ENCODE results near the gene DNM3. TPM values are rescaled to one million over a fixed set of nuclear protein-coding genes. Genes with fewer than 3 reads are reported as not detected.

DNM3 gene
- total and polyA plus RNA-seq, 2 experiments from 2014 or later, result 5.2 to 12.2 TPM

DNA sequence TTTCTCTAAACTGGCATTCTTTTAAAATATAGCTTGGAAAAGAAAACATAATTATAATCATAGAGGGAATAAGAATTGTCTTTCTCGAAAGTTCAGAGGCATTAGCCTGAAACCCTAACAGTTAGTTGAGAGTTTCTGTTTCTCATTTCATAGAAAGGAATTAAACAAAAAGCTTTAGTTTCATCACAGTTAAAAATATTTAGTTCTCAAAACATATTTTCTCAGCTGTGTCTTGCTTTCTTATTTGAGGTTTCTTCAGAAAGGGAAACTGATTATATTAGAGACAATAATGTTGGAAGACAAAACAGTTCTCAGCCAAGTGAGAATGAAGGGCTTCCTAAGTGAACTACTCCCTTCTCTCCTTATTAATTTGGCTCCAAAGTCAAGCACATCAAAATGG is 503.8 kb downstream of the DNM3 start:
- Mint-ChIP-seq H3K9me3 (peaks cover 14% of the 10 kb centered on the region), H3K4me3 (no peak overlapping the region), H3K27me3 (ENCODE audit: insufficient read depth, low read depth, poor library complexity) (no peaks in the 10 kb centered on the region), H3K4me1 (peaks cover 24% of the 10 kb centered on the region), H3K36me3 (ENCODE audit: low read depth) (peaks cover 17% of the 10 kb centered on the region), H3K27ac (no peak overlapping the region)
- H3K4me1 ChIP-seq (ENCODE audit: insufficient read depth), result peaks cover 25% of the 10 kb centered on the region
- DNase-seq (ENCODE audit: low spot score) (no peak), ATAC-seq (no peak)
- TF ChIP-seq EZH2 (IDR thresholded peaks at IDR 0.05; ENCODE audit: low read depth, unreplicated experiment), result no peak
- TF ChIP-seq, protein P1, sequence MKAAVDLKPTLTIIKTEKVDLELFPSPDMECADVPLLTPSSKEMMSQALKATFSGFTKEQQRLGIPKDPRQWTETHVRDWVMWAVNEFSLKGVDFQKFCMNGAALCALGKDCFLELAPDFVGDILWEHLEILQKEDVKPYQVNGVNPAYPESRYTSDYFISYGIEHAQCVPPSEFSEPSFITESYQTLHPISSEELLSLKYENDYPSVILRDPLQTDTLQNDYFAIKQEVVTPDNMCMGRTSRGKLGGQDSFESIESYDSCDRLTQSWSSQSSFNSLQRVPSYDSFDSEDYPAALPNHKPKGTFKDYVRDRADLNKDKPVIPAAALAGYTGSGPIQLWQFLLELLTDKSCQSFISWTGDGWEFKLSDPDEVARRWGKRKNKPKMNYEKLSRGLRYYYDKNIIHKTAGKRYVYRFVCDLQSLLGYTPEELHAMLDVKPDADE (IDR thresholded peaks at IDR 0.05), result no peak
- TF ChIP-seq NANOG (IDR thresholded peaks at IDR 0.05; ENCODE audit: borderline replicate concordance), result no peak
- TF ChIP-seq POLR2AphosphoS5 (IDR thresholded peaks at IDR 0.05; ENCODE audit: low read depth), result no peak
- TF ChIP-seq, protein P2, sequence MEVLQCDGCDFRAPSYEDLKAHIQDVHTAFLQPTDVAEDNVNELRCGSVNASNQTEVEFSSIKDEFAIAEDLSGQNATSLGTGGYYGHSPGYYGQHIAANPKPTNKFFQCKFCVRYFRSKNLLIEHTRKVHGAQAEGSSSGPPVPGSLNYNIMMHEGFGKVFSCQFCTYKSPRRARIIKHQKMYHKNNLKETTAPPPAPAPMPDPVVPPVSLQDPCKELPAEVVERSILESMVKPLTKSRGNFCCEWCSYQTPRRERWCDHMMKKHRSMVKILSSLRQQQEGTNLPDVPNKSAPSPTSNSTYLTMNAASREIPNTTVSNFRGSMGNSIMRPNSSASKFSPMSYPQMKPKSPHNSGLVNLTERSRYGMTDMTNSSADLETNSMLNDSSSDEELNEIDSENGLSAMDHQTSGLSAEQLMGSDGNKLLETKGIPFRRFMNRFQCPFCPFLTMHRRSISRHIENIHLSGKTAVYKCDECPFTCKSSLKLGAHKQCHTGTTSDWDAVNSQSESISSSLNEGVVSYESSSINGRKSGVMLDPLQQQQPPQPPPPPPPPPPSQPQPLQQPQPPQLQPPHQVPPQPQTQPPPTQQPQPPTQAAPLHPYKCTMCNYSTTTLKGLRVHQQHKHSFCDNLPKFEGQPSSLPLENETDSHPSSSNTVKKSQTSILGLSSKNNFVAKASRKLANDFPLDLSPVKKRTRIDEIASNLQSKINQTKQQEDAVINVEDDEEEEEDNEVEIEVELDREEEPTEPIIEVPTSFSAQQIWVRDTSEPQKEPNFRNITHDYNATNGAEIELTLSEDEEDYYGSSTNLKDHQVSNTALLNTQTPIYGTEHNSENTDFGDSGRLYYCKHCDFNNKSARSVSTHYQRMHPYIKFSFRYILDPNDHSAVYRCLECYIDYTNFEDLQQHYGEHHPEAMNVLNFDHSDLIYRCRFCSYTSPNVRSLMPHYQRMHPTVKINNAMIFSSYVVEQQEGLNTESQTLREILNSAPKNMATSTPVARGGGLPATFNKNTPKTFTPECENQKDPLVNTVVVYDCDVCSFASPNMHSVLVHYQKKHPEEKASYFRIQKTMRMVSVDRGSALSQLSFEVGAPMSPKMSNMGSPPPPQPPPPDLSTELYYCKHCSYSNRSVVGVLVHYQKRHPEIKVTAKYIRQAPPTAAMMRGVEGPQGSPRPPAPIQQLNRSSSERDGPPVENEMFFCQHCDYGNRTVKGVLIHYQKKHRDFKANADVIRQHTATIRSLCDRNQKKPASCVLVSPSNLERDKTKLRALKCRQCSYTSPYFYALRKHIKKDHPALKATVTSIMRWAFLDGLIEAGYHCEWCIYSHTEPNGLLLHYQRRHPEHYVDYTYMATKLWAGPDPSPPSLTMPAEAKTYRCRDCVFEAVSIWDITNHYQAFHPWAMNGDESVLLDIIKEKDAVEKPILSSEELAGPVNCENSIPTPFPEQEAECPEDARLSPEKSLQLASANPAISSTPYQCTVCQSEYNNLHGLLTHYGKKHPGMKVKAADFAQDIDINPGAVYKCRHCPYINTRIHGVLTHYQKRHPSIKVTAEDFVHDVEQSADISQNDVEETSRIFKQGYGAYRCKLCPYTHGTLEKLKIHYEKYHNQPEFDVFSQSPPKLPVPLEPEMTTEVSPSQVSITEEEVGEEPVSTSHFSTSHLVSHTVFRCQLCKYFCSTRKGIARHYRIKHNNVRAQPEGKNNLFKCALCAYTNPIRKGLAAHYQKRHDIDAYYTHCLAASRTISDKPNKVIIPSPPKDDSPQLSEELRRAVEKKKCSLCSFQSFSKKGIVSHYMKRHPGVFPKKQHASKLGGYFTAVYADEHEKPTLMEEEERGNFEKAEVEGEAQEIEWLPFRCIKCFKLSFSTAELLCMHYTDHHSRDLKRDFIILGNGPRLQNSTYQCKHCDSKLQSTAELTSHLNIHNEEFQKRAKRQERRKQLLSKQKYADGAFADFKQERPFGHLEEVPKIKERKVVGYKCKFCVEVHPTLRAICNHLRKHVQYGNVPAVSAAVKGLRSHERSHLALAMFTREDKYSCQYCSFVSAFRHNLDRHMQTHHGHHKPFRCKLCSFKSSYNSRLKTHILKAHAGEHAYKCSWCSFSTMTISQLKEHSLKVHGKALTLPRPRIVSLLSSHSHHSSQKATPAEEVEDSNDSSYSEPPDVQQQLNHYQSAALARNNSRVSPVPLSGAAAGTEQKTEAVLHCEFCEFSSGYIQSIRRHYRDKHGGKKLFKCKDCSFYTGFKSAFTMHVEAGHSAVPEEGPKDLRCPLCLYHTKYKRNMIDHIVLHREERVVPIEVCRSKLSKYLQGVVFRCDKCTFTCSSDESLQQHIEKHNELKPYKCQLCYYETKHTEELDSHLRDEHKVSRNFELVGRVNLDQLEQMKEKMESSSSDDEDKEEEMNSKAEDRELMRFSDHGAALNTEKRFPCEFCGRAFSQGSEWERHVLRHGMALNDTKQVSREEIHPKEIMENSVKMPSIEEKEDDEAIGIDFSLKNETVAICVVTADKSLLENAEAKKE (CRISPR knock-in tag; IDR thresholded peaks at IDR 0.05), result no peak
- TF ChIP-seq, protein P3, sequence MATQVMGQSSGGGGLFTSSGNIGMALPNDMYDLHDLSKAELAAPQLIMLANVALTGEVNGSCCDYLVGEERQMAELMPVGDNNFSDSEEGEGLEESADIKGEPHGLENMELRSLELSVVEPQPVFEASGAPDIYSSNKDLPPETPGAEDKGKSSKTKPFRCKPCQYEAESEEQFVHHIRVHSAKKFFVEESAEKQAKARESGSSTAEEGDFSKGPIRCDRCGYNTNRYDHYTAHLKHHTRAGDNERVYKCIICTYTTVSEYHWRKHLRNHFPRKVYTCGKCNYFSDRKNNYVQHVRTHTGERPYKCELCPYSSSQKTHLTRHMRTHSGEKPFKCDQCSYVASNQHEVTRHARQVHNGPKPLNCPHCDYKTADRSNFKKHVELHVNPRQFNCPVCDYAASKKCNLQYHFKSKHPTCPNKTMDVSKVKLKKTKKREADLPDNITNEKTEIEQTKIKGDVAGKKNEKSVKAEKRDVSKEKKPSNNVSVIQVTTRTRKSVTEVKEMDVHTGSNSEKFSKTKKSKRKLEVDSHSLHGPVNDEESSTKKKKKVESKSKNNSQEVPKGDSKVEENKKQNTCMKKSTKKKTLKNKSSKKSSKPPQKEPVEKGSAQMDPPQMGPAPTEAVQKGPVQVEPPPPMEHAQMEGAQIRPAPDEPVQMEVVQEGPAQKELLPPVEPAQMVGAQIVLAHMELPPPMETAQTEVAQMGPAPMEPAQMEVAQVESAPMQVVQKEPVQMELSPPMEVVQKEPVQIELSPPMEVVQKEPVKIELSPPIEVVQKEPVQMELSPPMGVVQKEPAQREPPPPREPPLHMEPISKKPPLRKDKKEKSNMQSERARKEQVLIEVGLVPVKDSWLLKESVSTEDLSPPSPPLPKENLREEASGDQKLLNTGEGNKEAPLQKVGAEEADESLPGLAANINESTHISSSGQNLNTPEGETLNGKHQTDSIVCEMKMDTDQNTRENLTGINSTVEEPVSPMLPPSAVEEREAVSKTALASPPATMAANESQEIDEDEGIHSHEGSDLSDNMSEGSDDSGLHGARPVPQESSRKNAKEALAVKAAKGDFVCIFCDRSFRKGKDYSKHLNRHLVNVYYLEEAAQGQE (IDR thresholded peaks at IDR 0.05; ENCODE audit: unreplicated experiment), result no peak
- TF ChIP-seq ZNF331 (CRISPR knock-in tag; IDR thresholded peaks at IDR 0.05; ENCODE audit: low read depth), result no peak
- TF ChIP-seq JUNB (IDR thresholded peaks at IDR 0.05; ENCODE audit: unreplicated experiment), result no peak
- TF ChIP-seq ZNF114 (CRISPR knock-in tag; IDR thresholded peaks at IDR 0.05), result no peak
- TF ChIP-seq CREB1 (CRISPR knock-in tag; IDR thresholded peaks at IDR 0.05; ENCODE audit: low read depth), result no peak
- TF ChIP-seq, protein P4, sequence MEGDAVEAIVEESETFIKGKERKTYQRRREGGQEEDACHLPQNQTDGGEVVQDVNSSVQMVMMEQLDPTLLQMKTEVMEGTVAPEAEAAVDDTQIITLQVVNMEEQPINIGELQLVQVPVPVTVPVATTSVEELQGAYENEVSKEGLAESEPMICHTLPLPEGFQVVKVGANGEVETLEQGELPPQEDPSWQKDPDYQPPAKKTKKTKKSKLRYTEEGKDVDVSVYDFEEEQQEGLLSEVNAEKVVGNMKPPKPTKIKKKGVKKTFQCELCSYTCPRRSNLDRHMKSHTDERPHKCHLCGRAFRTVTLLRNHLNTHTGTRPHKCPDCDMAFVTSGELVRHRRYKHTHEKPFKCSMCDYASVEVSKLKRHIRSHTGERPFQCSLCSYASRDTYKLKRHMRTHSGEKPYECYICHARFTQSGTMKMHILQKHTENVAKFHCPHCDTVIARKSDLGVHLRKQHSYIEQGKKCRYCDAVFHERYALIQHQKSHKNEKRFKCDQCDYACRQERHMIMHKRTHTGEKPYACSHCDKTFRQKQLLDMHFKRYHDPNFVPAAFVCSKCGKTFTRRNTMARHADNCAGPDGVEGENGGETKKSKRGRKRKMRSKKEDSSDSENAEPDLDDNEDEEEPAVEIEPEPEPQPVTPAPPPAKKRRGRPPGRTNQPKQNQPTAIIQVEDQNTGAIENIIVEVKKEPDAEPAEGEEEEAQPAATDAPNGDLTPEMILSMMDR (conservative IDR thresholded peaks at IDR 0.05; ENCODE audit: low read depth in 2 of 2), result no peak
- no peak for TF ChIP-seq STAT1 (IDR thresholded peaks at IDR 0.05; ENCODE audit: unreplicated experiment)
- no peak for TF ChIP-seq EZH2phosphoT487 (IDR thresholded peaks at IDR 0.05; ENCODE audit: unreplicated experiment)
- no peaks in the 10 kb centered on the region for H3K79me2 ChIP-seq (replicated peaks; ENCODE audit: insufficient read depth)
- no peak overlapping the region for H3K4me2 ChIP-seq
- no peak overlapping the region for H3K4me3 ChIP-seq
- no peak overlapping the region for H3K27ac ChIP-seq (ENCODE audit: low read depth)
- no peak overlapping the region for H2AFZ ChIP-seq
- H3K36me3 ChIP-seq (ENCODE audit: insufficient read depth), result no peaks in the 10 kb centered on the region
- H3K27me3 ChIP-seq (ENCODE audit: insufficient read depth), result no peaks in the 10 kb centered on the region
- H4K20me1 ChIP-seq (replicated peaks; ENCODE audit: insufficient read depth), result no peaks in the 10 kb centered on the region
- H3F3A ChIP-seq (replicated peaks; ENCODE audit: low read depth), result no peaks in the 10 kb centered on the region
- H3K9me2 ChIP-seq (ENCODE audit: insufficient read depth), result 0 out of 2 replicates have a peak, but pooled peaks cover 4% of the 10 kb centered on the region
